ENCODE data around the gene NDUFC1. TPM values are rescaled to one million over a fixed set of nuclear protein-coding genes. Genes with fewer than 3 reads are reported as not detected.

The NDUFC1 gene
- total and polyA plus RNA-seq, 9 of the 15 experiments (the other 6 are each of a cell fraction or from before 2014, with no cell fraction given): 58.9 to 378 (median 120) TPM

DNA sequence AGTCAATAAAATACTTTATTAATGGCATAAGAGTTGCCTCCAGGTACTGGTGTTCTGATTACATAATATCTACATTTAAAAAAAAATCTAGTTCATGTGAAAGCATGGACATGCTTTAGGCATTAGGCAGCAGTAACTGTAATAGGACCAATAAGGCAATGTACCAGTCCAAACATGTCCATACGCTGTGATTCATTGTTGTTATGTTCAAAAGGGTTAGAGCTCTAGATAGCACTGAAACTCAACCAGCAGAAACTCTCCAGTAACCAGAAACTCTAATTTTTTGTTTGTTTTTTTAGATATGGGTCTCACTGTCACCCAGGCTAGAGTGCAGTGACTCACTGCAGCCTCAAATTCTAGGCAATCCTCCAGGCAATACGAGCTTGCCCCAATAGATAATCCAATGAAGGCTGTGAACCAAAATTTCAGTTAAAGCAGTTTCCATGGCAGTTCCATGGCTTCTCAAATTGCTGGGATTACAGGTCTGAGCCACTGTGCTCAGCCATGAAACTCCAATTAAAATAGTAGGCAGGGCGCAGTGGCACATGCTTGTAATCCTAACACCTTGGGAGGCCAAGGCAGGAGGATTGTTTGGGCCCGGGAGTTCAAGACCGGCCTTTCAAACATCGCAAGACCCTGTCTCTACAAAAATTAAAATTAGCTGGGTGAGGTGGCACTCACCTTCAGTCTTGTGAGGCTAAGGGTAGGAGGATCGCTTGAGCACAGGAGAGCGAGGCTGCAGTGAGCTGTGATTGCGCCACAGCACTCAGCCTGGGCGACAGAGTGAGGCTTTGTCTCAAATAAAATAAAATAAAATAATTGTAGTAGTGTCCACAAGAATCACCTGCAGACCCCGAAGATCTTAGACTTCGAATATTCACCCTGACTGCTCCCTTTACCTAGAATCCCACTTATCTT is 58.6 kb downstream of the NDUFC1 start:
- peak; percentile 51; the same call in 1 of the 2 replicates for TF ChIP-seq FOSL1 (tag; conservative IDR thresholded peaks at IDR 0.05)
- TF ChIP-seq KDM1A (IDR thresholded peaks at IDR 0.05): peak in 1 of 2 experiments; percentile 39; a peak in 1 of 4 replicates
- TF ChIP-seq JUND (IDR thresholded peaks at IDR 0.05; ENCODE audit: borderline replicate concordance, low read depth, low read length): peak; percentile 49; the same call in 1 of the 2 replicates
- TF ChIP-seq JUND (tag; IDR thresholded peaks at IDR 0.05; ENCODE audit: borderline replicate concordance, low read depth, low read length): peak; percentile 18; the same call in 1 of the 3 replicates
- TF ChIP-seq CXXC5 (CRISPR knock-in tag; IDR thresholded peaks at IDR 0.05): no peak
- no peak for TF ChIP-seq KLF13 (tag; IDR thresholded peaks at IDR 0.05; ENCODE audit: borderline replicate concordance, low read depth)
- peak; percentile 52 for TF ChIP-seq CEBPB (tag; IDR thresholded peaks at IDR 0.05)
- peak; percentile 88 for TF ChIP-seq HMBOX1 (IDR thresholded peaks at IDR 0.05)
- TF ChIP-seq SMARCA4 (IDR thresholded peaks at IDR 0.05): 0 out of 2 replicates have a peak, but pooled peaks have one; percentile 21
- TF ChIP-seq NFIC (IDR thresholded peaks at IDR 0.05): 0 out of 2 replicates have a peak, but pooled peaks have one; percentile 20
- TF ChIP-seq MEIS2 (IDR thresholded peaks at IDR 0.05; ENCODE audit: partially characterized antibody): peak; percentile 8
- no peak for TF ChIP-seq TFAM (CRISPR knock-in tag; conservative IDR thresholded peaks at IDR 0.05)
- peak; percentile 44 for TF ChIP-seq CBFA2T3 (IDR thresholded peaks at IDR 0.05)
- TF ChIP-seq TCF3 (CRISPR knock-in tag; IDR thresholded peaks at IDR 0.05): no peak
- Histone ChIP-seq H3K9ac (ENCODE audit: insufficient read depth in 1 of 2, low read depth in 2 of 2, low read length in 2 of 2) (no peak overlapping the region), H3K36me3 (ENCODE audit: control insufficient read depth, insufficient read depth, low read length) (no peaks in the 10 kb centered on the region), H3K4me1 (replicated peaks in 1 of 2; ENCODE audit: control insufficient read depth in 2 of 2, insufficient read depth in 2 of 2, low read length in 2 of 2) (no peaks in the 10 kb centered on the region; a peak in 2 of 5 replicates), H3K27ac (ENCODE audit: extremely low read depth, low read depth, low read length) (no peak overlapping the region), H3K4me2 (ENCODE audit: insufficient read depth, low read length) (no peak overlapping the region), H3K27me3 (ENCODE audit: control insufficient read depth in 2 of 2, insufficient read depth in 2 of 2, low read length in 2 of 2) (no peaks in the 10 kb centered on the region), H3K9me3 (replicated peaks; ENCODE audit: control insufficient read depth, insufficient read depth, low read depth, low read length) (peaks cover 2% of the 10 kb centered on the region; the same call in 1 of the 2 replicates), H3K79me2 (ENCODE audit: control insufficient read depth, insufficient read depth, low read length) (no peaks in the 10 kb centered on the region), H3K4me3 (no peak overlapping the region), H4K20me1 (replicated peaks; ENCODE audit: control insufficient read depth, insufficient read depth, low read length) (no peaks in the 10 kb centered on the region), H3K9me1 (ENCODE audit: control insufficient read depth, insufficient read depth, low read length) (no peaks in the 10 kb centered on the region), H2AFZ (ENCODE audit: low read depth, low read length) (0 out of 2 replicates have a peak overlapping the region, but pooled peaks have one; percentile 8)
- WGBS (ENCODE audit: insufficient coverage, low coverage, missing lambda C conversion rate): 59% methylated on average over 11 of the region's 12 CpGs
- no TSS peak for BruUV-seq (replicated peaks)
- ATAC-seq (peak; percentile 67), DNase-seq (ENCODE audit: extremely low read depth in 1 of 4, low spot score in 3 of 4) (peak in 1 of 4 experiments; percentile 37), FAIRE-seq (peak; percentile 35)
- in situ Hi-C loops (cut with MboI): no loop called here
- ChIA-PET CTCF (ENCODE audit: low intra/inter-chr PET ratio) (no interaction called here), POLR2A (interaction anchor here (0.6 to 1.2 kb wide), 2 partner anchors 16 to 41 kb away, joined by 3 read pairs; no protein-coding TSS in a partner anchor)
- intact Hi-C loops (cut with micrococcal nuclease): no loop called here

Measured in K562 (cell line).